Spleen (tissue), 11 donors: ENCODE measurements around the gene TRMT61A. TPM values are rescaled to one million over a fixed set of nuclear protein-coding genes. Genes with fewer than 3 reads are reported as not detected.

ENCODE experiments used
- DNase-seq: peaks from one replicate; pipeline ENCODE4 v3.0.0-alpha.2; 2020
- H3K27ac ChIP-seq, 8 donors: fragments of 200-600 bp; sonication (generic) in 7 of 8; 1 replicate in 4 of 8; 2 replicates in 4 of 8; pipeline versions ENCODE4 v1.5.0 to v1.8.0; 2016 to 2021; ENCODE audit warnings: inconsistent platforms in 4 of 8, mild to moderate bottlenecking in 4 of 8, moderate library complexity in 1 of 8
- H3K27me3 ChIP-seq, 7 donors: fragments of 200-600 bp; sonication (generic) in 6 of 7; replicated peaks in 1 of 7; 1 replicate in 4 of 7; 2 replicates in 3 of 7; pipeline versions ENCODE4 v1.5.0 to v1.8.0; 2016 to 2021; ENCODE audit warnings: inconsistent platforms in 3 of 7, mild to moderate bottlenecking in 1 of 7
- H3K36me3 ChIP-seq, 6 donors: fragments of 200-600 bp; sonication (generic) in 5 of 6; 1 replicate in 4 of 6; 2 replicates in 2 of 6; pipeline versions ENCODE4 v1.5.0 to v1.8.0; 2016 to 2021; ENCODE audit warnings: inconsistent platforms in 2 of 6
- H3K4me1 ChIP-seq, 6 donors: fragments of 200-600 bp; sonication (generic) in 5 of 6; 1 replicate in 3 of 6; 2 replicates in 3 of 6; pipeline versions ENCODE4 v1.5.0 to v1.8.0; 2016 to 2021; ENCODE audit warnings: inconsistent platforms in 3 of 6
- H3K4me3 ChIP-seq, 8 donors: fragments of 200-600 bp; sonication (generic) in 7 of 8; 1 replicate in 4 of 8; 2 replicates in 4 of 8; pipeline versions ENCODE4 v1.5.0 to v1.8.0; 2016 to 2021; ENCODE audit warnings: inconsistent platforms in 4 of 8, mild to moderate bottlenecking in 4 of 8, moderate library complexity in 2 of 8
- H3K9me3 ChIP-seq, 8 donors: fragments of 200-600 bp; sonication (generic) in 7 of 8; 1 replicate in 4 of 8; 2 replicates in 4 of 8; pipeline versions ENCODE4 v1.5.0 to v1.8.0; 2016 to 2021; ENCODE audit warnings: inconsistent platforms in 4 of 8
- CTCF ChIP-seq, 11 experiments: fragments of 200-600 bp in 7 of 11; fragments of 450-650 bp in 4 of 11; sonication (generic) in 4 of 11; IDR thresholded peaks in 8 of 11; conservative IDR thresholded peaks in 3 of 11; 1 replicate in 7 of 11; 2 replicates in 4 of 11; pipeline versions ENCODE4 v1.4.0 to v1.8.0; 2016 to 2021; ENCODE audit warnings: antibody characterized with exemption in 11 of 11, inconsistent platforms in 4 of 11, mild to moderate bottlenecking in 1 of 11
- POLR2A ChIP-seq, 3 donors: fragments of 450-650 bp; IDR thresholded peaks; one replicate each; pipeline ENCODE4 v1.5.1; 2017; ENCODE audit warnings: antibody characterized with exemption in 3 of 3, mild to moderate bottlenecking in 1 of 3
- POLR2AphosphoS5 ChIP-seq, 3 donors: sonication (generic); formaldehyde crosslinking; IDR thresholded peaks; one replicate each; pipeline ENCODE4 v1.5.1; 2017; ENCODE audit warnings: antibody characterized with exemption in 3 of 3
- WGBS, 5 donors: extraction: QIAGEN DNeasy Blood & Tissue Kit in 3 of 5; methylation state at CpG; one replicate each; pipeline versions ENCODE4 v1.1.5 to v1.1.7; 2013 to 2018; 5-methylcytosine and 5-hydroxymethylcytosine counted together
- intact Hi-C: fragments of 100-400 bp; cut with DNase I; formaldehyde crosslinking; loops from one replicate; pipeline ENCODE4 v1.15.0; 2023; ENCODE audit warnings: low total_unique reads
- polyA plus RNA-seq, 3 donors: library from polyadenylated mRNA; stranded (reverse); fragments of 200-250 nt; gene quantifications; one replicate each; pipeline ENCODE4 v1.2.1, GENCODE V29; 2013
- total RNA-seq, 7 donors: library from RNA; depleted of rRNA in 3 of 7; stranded (reverse); fragments of >200 nt in 3 of 7; fragmentation: NEBNext Ultra II Directional in 4 of 7; extraction: Animal tissue kit (Norgen Biotek cat#: 25700) in 4 of 7; gene quantifications; one replicate each; pipeline versions ENCODE4 v1.1.0 to v1.2.1, GENCODE V29; 2016 to 2021
- donor health status: healthy with polysubstance abuse.
- donor health status: DM: no; HTN: no; CAD: no; lungs with moderate emphysema.
- donor health status: DM: no; HTN: no; CAD: no.
- donor health status: Bipolar disorder and iron deficiency.
- donor health status: healthy.
- donor health status: DM: no; HTN: no; CAD: no.
- donor health status: DM: yes; HTN: yes; CAD: no.

TRMT61A gene
- total and polyA plus RNA-seq, 10 donors: 8.0 to 14.2 (median 9.5) TPM

DNA sequence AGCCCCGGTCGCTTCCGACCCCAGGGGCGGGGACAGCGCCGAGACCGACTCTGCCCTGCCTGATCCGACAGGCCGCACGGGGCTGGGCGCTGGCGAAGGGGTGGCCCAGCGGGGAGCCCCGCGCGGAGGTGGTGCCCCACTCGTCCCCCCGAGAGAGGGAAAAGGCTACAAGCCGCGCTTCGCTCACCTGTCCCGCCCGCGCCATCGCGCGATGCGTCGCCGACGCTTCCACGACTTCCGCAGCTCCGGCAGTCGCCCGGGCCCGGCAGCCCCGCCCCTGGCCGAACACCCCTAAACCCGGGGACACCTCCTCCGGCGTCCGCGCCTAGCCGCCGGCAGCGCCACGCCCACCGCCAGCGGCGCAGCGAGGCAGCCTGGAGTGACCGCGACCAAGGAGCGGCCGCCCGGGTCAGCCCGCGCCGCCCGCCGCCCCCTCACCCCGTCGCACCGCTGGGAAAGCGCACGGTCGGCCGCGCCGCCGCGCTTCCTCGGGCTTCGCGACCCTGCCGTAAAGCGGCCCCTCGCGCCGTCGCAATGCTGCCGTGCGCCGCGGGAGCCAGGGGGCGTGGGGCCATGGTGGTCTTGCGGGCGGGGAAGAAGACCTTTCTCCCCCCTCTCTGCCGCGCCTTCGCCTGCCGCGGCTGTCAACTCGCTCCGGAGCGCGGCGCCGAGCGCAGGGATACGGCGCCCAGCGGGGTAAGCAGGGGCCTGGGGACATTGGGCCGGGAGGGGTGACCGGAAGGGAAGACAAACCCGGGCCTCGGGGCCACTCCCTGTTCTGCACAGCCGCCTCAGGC lies 33.6 kb downstream of the TRMT61A start, which contains the start of the genes BAG5 and COA8:
TSS of gene BAG5 (minus strand) at position 229 of the 797 bp plus-strand sequence. CDS start 1,493 bp downstream, outside the sequence.
TSS of gene COA8 (plus strand) at position 532 of the 797 bp plus-strand sequence. CDS start at position 574, 42 bp downstream.
- peak in 2 of 11 experiments; percentile 13 to 25 for TF ChIP-seq CTCF (IDR thresholded peaks at IDR 0.05 in 8 of 11, conservative IDR thresholded peaks at IDR 0.05 in 3 of 11)
- peak in 1 of 3 donors; percentile 25 for TF ChIP-seq POLR2A (IDR thresholded peaks at IDR 0.05)
- peak; percentile 88 to 95 (median 91) for TF ChIP-seq POLR2AphosphoS5 (IDR thresholded peaks at IDR 0.05)
- peak within 1 kb of the TSS; percentile 95 to 99 (median 98) for H3K27ac ChIP-seq
- peak within 1 kb of the TSS; percentile 69 to 100 (median 97) for H3K4me3 ChIP-seq
- H3K4me1 ChIP-seq: peaks cover 34 to 91% (median 78%) of the 10 kb centered on the region in 6 donors
- H3K9me3 ChIP-seq: no peaks in the 10 kb centered on the region
- WGBS, 5 donors: 0 to 1% (median 0%) methylated on average over 61 to 109 of the region's 109 CpGs
- DNase-seq: peak; percentile 98
- H3K27me3 ChIP-seq: no peaks in the 10 kb centered on the region
- intact Hi-C loops: no loop called here
- peaks cover 0 to 48% (median 17%) of the 10 kb centered on the region in 6 donors for H3K36me3 ChIP-seq

DNA sequence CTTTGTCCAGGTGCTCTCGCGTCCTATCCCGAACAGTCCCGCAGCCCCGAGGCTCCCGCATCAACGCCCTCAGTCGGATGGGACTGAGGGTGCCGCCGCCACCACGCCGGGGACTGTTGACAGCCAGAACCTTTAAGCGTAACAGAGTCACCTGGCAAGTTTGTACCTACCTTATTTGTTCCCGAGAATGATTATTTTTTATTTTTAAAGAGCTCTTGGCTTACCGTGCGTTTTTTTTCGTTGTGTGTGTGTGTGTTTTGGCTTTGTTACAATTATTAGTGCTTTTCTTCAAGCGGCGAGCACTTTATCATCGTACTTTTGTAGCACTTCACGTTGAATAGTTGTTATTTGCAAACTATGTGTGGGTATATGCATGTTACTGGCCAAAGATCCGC lies 34.2 kb downstream of the TRMT61A start:
- no peak for DNase-seq
- peak overlapping the region; percentile 95 to 99 (median 98) for H3K27ac ChIP-seq
- 1 to 2% (median 1%) methylated on average over 22 of the region's 22 CpGs for WGBS, 5 donors

DNA sequence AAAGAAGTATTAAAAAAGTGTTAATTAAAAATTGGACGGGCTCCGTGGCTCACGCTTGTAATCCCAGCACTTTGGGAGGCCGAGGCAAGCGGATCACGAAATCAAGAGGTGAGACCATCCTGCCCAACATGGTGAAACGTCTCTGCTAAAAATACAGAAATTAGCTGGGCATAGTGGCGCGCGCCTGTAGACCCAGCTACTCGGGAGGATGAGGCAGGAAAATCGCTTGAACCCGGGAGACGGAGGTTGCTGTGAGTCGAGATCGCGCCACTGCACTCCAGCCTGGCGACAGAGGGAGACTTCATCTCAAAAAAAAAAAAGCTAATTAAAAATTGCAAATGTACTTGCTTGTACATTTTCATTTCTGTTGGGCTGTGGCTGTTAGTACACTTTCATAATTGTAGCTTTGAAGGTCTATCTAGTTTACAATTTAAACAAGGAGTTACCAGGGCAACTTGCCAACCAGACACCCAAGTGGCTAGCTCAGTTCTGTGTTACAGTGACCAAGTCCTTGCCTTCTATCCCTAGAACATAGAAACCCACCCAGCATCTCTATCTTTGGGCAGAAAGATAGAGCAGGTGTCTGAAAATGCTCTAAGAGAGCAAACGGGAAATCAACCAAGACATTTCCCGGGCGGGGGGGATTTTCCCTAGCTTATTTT lies 35.0 kb downstream of the TRMT61A start:
- peaks cover 33 to 89% (median 73%) of the 10 kb centered on the region in 6 donors for H3K4me1 ChIP-seq
- H3K9me3 ChIP-seq: no peaks in the 10 kb centered on the region
- TF ChIP-seq POLR2AphosphoS5 (IDR thresholded peaks at IDR 0.05) (no peak), CTCF (IDR thresholded peaks at IDR 0.05 in 8 of 11, conservative IDR thresholded peaks at IDR 0.05 in 3 of 11) (no peak), POLR2A (IDR thresholded peaks at IDR 0.05) (no peak)
- 64 to 71% (median 69%) methylated on average over 21 of the region's 21 CpGs for WGBS, 5 donors
- intact Hi-C loops: no loop called here
- peak overlapping the region; percentile 69 to 100 (median 97) for H3K4me3 ChIP-seq
- H3K36me3 ChIP-seq: peaks cover 0 to 40% (median 12%) of the 10 kb centered on the region in 6 donors
- H3K27me3 ChIP-seq: no peaks in the 10 kb centered on the region
- DNase-seq: peak; percentile 64
- H3K27ac ChIP-seq: peak overlapping the region in 3 of 8 donors; percentile 96 to 98 (median 97)

More for the DNA sequence above, 34.2 kb downstream of the TRMT61A start:
- intact Hi-C loops: no loop called here
- Histone ChIP-seq H3K9me3 (no peaks in the 10 kb centered on the region), H3K4me1 (peaks cover 31 to 91% (median 78%) of the 10 kb centered on the region in 6 donors), H3K4me3 (peak overlapping the region; percentile 69 to 100 (median 97)), H3K36me3 (peaks cover 0 to 45% (median 15%) of the 10 kb centered on the region in 6 donors), H3K27me3 (no peaks in the 10 kb centered on the region)
- TF ChIP-seq CTCF (IDR thresholded peaks at IDR 0.05 in 8 of 11, conservative IDR thresholded peaks at IDR 0.05 in 3 of 11) (no peak), POLR2AphosphoS5 (IDR thresholded peaks at IDR 0.05) (no peak), POLR2A (IDR thresholded peaks at IDR 0.05) (no peak)
